A673 (cell line): Measurements from ENCODE around the gene AANAT.

Experiments
- CTCF ChIP-seq: fragments of 300-800, 200-600 bp; sonication (generic); conservative IDR thresholded peaks from 2 replicates; pipeline ENCODE4 v1.5.1; 2017; ENCODE audit warnings: low read depth, mild to moderate bottlenecking, antibody characterized with exemption, low read length, moderate library complexity, mixed read lengths
- EZH2 ChIP-seq: fragments of 200-600 bp; sonication (generic); IDR thresholded peaks from 2 replicates; pipeline ENCODE4 v1.6.1; 2017; ENCODE audit warnings: borderline replicate concordance, low read depth, mild to moderate bottlenecking, mixed read lengths, antibody characterized with exemption, low read length; ENCODE audit not compliant: poor library complexity, severe bottlenecking

- TF ChIP-seq CTCF (no peak), EZH2 (no peak)
Observed at GRCh38 chr17:76439314-76439928, 28.0 kb upstream of the AANAT start.
